Adrenal gland (tissue), 5 donors: ENCODE measurements around the gene FADD.
"Not testable (repeated sequence)": the region's sequence is repeated elsewhere in the genome, so short reads cannot be mapped to it uniquely, and the experiment has no call there.

Source experiments
- POLR2A ChIP-seq, 2 donors: fragments of 450-650 bp; IDR thresholded peaks; one replicate each; pipeline ENCODE4 v1.6.1; 2017; ENCODE audit warnings: antibody characterized with exemption in 2 of 2, mild to moderate bottlenecking in 2 of 2, moderate library complexity in 1 of 2
- TF ChIP-seq, protein P1 (sequence below), 6 experiments: fragments of 450-650 bp in 4 of 6; fragments of 200-600 bp in 2 of 6; sonication (generic) in 1 of 6; IDR thresholded peaks; 1 replicate in 5 of 6; 2 replicates in 1 of 6; pipeline versions ENCODE4 v1.5.1 to v1.8.0; 2016 to 2021; ENCODE audit warnings: antibody characterized with exemption in 6 of 6, mild to moderate bottlenecking in 2 of 6, moderate library complexity in 1 of 6
- donor health status: DM: no; HTN: no; CAD: no.

DNA sequence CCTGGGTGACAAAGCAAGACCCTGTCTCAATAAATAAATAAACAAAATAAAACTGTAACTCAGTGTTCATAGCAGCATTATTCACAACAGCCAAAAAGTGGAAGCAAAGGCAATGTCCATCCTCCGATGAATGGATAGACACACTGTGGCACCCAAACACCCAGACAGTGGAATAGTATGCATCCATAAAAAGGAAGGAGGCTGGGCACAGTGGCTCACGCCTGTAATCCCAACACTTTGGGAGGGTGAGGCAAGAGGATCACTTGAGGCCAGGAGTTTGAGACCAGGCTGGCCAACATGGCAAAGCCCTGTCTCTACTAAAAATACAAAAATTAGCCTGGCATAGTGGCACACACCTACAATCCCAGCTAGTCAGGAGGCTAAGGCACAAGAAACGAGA, 2.0 kb upstream of the FADD start:
- TF ChIP-seq, protein P1, sequence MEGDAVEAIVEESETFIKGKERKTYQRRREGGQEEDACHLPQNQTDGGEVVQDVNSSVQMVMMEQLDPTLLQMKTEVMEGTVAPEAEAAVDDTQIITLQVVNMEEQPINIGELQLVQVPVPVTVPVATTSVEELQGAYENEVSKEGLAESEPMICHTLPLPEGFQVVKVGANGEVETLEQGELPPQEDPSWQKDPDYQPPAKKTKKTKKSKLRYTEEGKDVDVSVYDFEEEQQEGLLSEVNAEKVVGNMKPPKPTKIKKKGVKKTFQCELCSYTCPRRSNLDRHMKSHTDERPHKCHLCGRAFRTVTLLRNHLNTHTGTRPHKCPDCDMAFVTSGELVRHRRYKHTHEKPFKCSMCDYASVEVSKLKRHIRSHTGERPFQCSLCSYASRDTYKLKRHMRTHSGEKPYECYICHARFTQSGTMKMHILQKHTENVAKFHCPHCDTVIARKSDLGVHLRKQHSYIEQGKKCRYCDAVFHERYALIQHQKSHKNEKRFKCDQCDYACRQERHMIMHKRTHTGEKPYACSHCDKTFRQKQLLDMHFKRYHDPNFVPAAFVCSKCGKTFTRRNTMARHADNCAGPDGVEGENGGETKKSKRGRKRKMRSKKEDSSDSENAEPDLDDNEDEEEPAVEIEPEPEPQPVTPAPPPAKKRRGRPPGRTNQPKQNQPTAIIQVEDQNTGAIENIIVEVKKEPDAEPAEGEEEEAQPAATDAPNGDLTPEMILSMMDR (IDR thresholded peaks at IDR 0.05) = not testable (repeated sequence)
- TF ChIP-seq POLR2A (IDR thresholded peaks at IDR 0.05) = not testable (repeated sequence)
